OCI-M1 (cell line): Measurements from ENCODE around the gene PARD3.

Experiments
- DNase-seq: peaks from one replicate; lab custom pipeline; 2025; lab: John Stamatoyannopoulos, UW

Gene PARD3

GRCh38 chr10:34420795-34421194, 394.3 kb downstream of the PARD3 start:
- DNase-seq, result no peak

GRCh38 chr10:34420273-34420672, 394.8 kb downstream of the PARD3 start:
- no peak for DNase-seq

- no peak for DNase-seq
Measured at GRCh38 chr10:34415039-34415438, 400.1 kb downstream of the PARD3 start.

GRCh38 chr10:34413756-34414587, 401.1 kb downstream of the PARD3 start:
- no peak for DNase-seq

- no peak for DNase-seq
Measured at GRCh38 chr10:34413214-34413613, 401.9 kb downstream of the PARD3 start.

GRCh38 chr10:34408956-34409355, 406.1 kb downstream of the PARD3 start:
- DNase-seq, result no peak

GRCh38 chr10:34408381-34408780, 406.7 kb downstream of the PARD3 start:
- no peak for DNase-seq

GRCh38 chr10:34407324-34407805, 407.7 kb downstream of the PARD3 start:
- DNase-seq, result no peak

GRCh38 chr10:34406463-34407323, 408.4 kb downstream of the PARD3 start:
- DNase-seq, result no peak

GRCh38 chr10:34405611-34406462, 409.3 kb downstream of the PARD3 start:
- DNase-seq, result peak; percentile 3

- no peak for DNase-seq
Measured at GRCh38 chr10:34403512-34403911, 411.6 kb downstream of the PARD3 start.

GRCh38 chr10:34400075-34400474, 415.0 kb downstream of the PARD3 start:
- no peak for DNase-seq

- no peak for DNase-seq
Measured at GRCh38 chr10:34399013-34399412, 416.1 kb downstream of the PARD3 start.

- DNase-seq, result no peak
Measured at GRCh38 chr10:34397324-34397723, 417.8 kb downstream of the PARD3 start.

GRCh38 chr10:34396663-34397062, 418.4 kb downstream of the PARD3 start:
- no peak for DNase-seq

GRCh38 chr10:34392641-34393170, 422.4 kb downstream of the PARD3 start:
- DNase-seq, result no peak

- DNase-seq, result peak; percentile 11
Measured at GRCh38 chr10:34391168-34391567, 423.9 kb downstream of the PARD3 start.

GRCh38 chr10:34389801-34390200, 425.3 kb downstream of the PARD3 start:
- no peak for DNase-seq

- DNase-seq, result no peak
Measured at GRCh38 chr10:34386921-34387320, 428.2 kb downstream of the PARD3 start.

GRCh38 chr10:34384372-34384771, 430.7 kb downstream of the PARD3 start:
- DNase-seq, result no peak

GRCh38 chr10:34382626-34383025, 432.5 kb downstream of the PARD3 start:
- no peak for DNase-seq

- DNase-seq, result no peak
Measured at GRCh38 chr10:34380856-34381255, 434.2 kb downstream of the PARD3 start.
